Measurements from ENCODE around the gene RBM18.
A peak's percentile ranks its signal among the peaks of the same experiment; 100 is the strongest.

DNA sequence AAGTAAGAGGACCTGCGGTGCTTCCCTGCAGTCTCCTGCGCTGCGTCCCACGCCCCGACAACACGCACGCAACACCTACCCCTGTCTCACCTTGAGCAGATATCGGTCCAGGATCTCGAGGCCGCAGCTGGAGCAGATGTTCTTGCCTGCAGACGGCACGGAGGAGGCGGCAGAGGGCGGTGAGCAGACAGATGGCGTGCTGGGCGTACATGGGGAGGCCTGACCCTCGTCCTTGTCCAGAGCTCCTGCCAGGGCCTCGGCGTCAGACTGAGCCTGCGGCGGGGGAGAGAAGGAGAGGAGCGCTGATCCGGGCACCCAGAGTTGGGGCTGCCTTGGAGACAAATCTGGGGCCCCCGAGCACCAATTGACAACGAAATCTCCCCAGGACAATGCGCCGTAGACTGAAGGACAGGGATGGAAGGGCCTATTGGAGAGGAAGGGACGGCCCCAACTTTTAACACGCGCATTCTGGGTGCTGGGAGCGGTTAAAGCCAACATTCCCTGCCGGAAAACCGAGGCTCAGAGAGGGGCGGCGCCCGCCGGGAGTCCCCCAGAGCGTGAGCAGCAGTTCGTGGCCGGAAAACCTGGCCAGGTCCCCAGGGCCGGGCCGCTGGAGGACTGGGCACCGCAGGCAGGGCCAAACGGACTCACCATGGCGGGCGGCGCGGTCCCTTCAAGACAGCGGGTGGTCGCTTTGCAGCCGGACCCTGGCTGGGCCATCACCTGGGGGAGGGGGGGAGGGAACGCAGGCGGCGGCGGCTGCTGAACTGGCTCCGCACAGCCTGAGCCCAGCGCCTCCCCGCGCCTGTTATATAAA, 37.7 kb downstream of the RBM18 start:
- TF ChIP-seq, protein P1, sequence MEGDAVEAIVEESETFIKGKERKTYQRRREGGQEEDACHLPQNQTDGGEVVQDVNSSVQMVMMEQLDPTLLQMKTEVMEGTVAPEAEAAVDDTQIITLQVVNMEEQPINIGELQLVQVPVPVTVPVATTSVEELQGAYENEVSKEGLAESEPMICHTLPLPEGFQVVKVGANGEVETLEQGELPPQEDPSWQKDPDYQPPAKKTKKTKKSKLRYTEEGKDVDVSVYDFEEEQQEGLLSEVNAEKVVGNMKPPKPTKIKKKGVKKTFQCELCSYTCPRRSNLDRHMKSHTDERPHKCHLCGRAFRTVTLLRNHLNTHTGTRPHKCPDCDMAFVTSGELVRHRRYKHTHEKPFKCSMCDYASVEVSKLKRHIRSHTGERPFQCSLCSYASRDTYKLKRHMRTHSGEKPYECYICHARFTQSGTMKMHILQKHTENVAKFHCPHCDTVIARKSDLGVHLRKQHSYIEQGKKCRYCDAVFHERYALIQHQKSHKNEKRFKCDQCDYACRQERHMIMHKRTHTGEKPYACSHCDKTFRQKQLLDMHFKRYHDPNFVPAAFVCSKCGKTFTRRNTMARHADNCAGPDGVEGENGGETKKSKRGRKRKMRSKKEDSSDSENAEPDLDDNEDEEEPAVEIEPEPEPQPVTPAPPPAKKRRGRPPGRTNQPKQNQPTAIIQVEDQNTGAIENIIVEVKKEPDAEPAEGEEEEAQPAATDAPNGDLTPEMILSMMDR (conservative IDR thresholded peaks at IDR 0.05; ENCODE audit: low read depth, low read length): no peak
- peak; percentile 40 for TF ChIP-seq EZH2 (IDR thresholded peaks at IDR 0.05; ENCODE audit: borderline replicate concordance, low read depth, low read length, poor library complexity, severe bottlenecking)
